NCI-H1417 (cell line): Measurements from ENCODE around the gene SLC5A10.
"Not testable (repeated sequence)": the region's sequence is repeated elsewhere in the genome, so short reads cannot be mapped to it uniquely, and the experiment has no call there.

Experiments
- DNase-seq, 3 experiments: peaks; one replicate each; lab custom pipeline; 2025; lab: John Stamatoyannopoulos, UW

Gene SLC5A10

GRCh38 chr17:19040350-19040749 lies 88.4 kb downstream of the SLC5A10 start:
- not testable (repeated sequence) for DNase-seq

GRCh38 chr17:19041871-19042270 lies 89.9 kb downstream of the SLC5A10 start:
- not testable (repeated sequence) for DNase-seq

GRCh38 chr17:19042369-19042768 lies 90.4 kb downstream of the SLC5A10 start:
- not testable (repeated sequence) for DNase-seq

GRCh38 chr17:19043032-19043431 lies 91.1 kb downstream of the SLC5A10 start:
- not testable (repeated sequence) for DNase-seq

GRCh38 chr17:19044643-19045042 lies 92.7 kb downstream of the SLC5A10 start:
- not testable (repeated sequence) for DNase-seq

- not testable (repeated sequence) for DNase-seq
Measured at GRCh38 chr17:19046782-19047375, 94.9 kb downstream of the SLC5A10 start, which contains the start of gene GRAP. Gene GRAP, minus strand, starts transcription at chr17:19046957. Its CDS starts 31 bp downstream, at chr17:19046926.

- DNase-seq: not testable (repeated sequence)
Measured at GRCh38 chr17:19047510-19047909, 95.5 kb downstream of the SLC5A10 start.

GRCh38 chr17:19048826-19049225 lies 96.9 kb downstream of the SLC5A10 start:
- DNase-seq: not testable (repeated sequence)

GRCh38 chr17:19055447-19055846 lies 103.5 kb downstream of the SLC5A10 start:
- DNase-seq: not testable (repeated sequence)

- DNase-seq: not testable (repeated sequence)
Measured at GRCh38 chr17:19062009-19062717, 110.2 kb downstream of the SLC5A10 start.

- DNase-seq: not testable (repeated sequence)
Measured at GRCh38 chr17:19062718-19063325, 110.9 kb downstream of the SLC5A10 start.

GRCh38 chr17:19063326-19063956 lies 111.5 kb downstream of the SLC5A10 start:
- not testable (repeated sequence) for DNase-seq

GRCh38 chr17:19064378-19064777 lies 112.4 kb downstream of the SLC5A10 start:
- DNase-seq: not testable (repeated sequence)

GRCh38 chr17:19070318-19071168 lies 118.6 kb downstream of the SLC5A10 start:
- DNase-seq: not testable (repeated sequence)
